GM12878 (cell line): ENCODE measurements around the gene DNAJC7. TPM values are rescaled to one million over a fixed set of nuclear protein-coding genes. Genes with fewer than 3 reads are reported as not detected.
A peak's percentile ranks its signal among the peaks of the same experiment; 100 is the strongest.

Experiments used
- BRCA1 ChIP-seq: IDR thresholded peaks from 2 replicates; pipeline ENCODE4 v1.6.1; 2011; ENCODE audit warnings: low read depth, low read length, improper control_type of control experiment
- CBX5 ChIP-seq: sonication (generic); IDR thresholded peaks from 2 replicates; pipeline ENCODE4 v1.6.1; 2016; ENCODE audit warnings: low read depth, moderate library complexity, mild to moderate bottlenecking, inconsistent platforms
- CEBPB ChIP-seq, 2 experiments: fragments of 150-350 bp in 1 of 2; IDR thresholded peaks; 2 replicates each; pipeline ENCODE4 v1.6.1; 2012 to 2014; ENCODE audit warnings: low read depth in 2 of 2, low read length in 2 of 2, borderline replicate concordance in 1 of 2, inconsistent platforms in 1 of 2
- EED ChIP-seq: sonication (generic); IDR thresholded peaks from 2 replicates; pipeline ENCODE4 v1.6.1; 2016; ENCODE audit warnings: antibody characterized with exemption, low read depth
- ELK1 ChIP-seq: IDR thresholded peaks from 2 replicates; pipeline ENCODE4 v1.6.1; 2012; ENCODE audit warnings: low read depth, low read length, improper control_type of control experiment
- EP300 ChIP-seq, 2 experiments: fragments of 150-350 bp in 1 of 2; IDR thresholded peaks; 2 replicates each; pipeline ENCODE4 v1.6.1; 2011 to 2012; ENCODE audit warnings: low read depth in 2 of 2, low read length in 2 of 2, borderline replicate concordance in 1 of 2, improper control_type of control experiment in 1 of 2, inconsistent platforms in 1 of 2; ENCODE audit not compliant: control insufficient read depth in 1 of 2
- HDAC2 ChIP-seq: fragments of 200-600 bp; sonication (generic); IDR thresholded peaks from 2 replicates; pipeline ENCODE4 v1.6.1; 2017
- NBN ChIP-seq: fragments of 450-650 bp; IDR thresholded peaks from 2 replicates; pipeline ENCODE4 v1.6.1; 2016
- NR2F1 ChIP-seq: fragments of 450-650 bp; conservative IDR thresholded peaks from 2 replicates; pipeline ENCODE4 v1.6.1; 2017; ENCODE audit warnings: mild to moderate bottlenecking
- RUNX3 ChIP-seq: IDR thresholded peaks from 2 replicates; pipeline ENCODE4 v1.6.1; 2012; ENCODE audit warnings: low read length, inconsistent platforms
- SPI1 ChIP-seq: IDR thresholded peaks from 2 replicates; pipeline ENCODE4 v1.6.1; 2011; ENCODE audit warnings: low read depth, mild to moderate bottlenecking, low read length, moderate library complexity, borderline replicate concordance; ENCODE audit not compliant: insufficient read depth
- ZBTB33 ChIP-seq: fragments of 450-650 bp; IDR thresholded peaks from 2 replicates; pipeline ENCODE4 v1.6.1; 2017; ENCODE audit warnings: mild to moderate bottlenecking
- ZNF592 ChIP-seq: fragments of 450-650 bp; IDR thresholded peaks from 2 replicates; pipeline ENCODE4 v1.6.1; 2017; ENCODE audit warnings: mild to moderate bottlenecking, moderate library complexity
- polyA plus RNA-seq, 11 experiments: library from polyadenylated mRNA; depleted of rRNA in 4 of 11; unstranded in 6 of 11; stranded (reverse) in 5 of 11; fragments of >200 nt; fragmentation: Nextera tagmentation in 4 of 11; fragmentation: Illumina TruSeq in 1 of 11; extraction: Ambion mirVana in 4 of 11; extraction: Trizol in 1 of 11; gene quantifications; 1 replicate in 1 of 11; 2 replicates in 10 of 11; pipeline versions ENCODE4 v1.2.1 to v1.2.3, GENCODE V29; 2011 to 2016; ENCODE audit warnings: inconsistent platforms in 2 of 11, missing spikeins in 2 of 11, low read depth in 1 of 11
- total RNA-seq, 4 experiments: library from RNA; depleted of rRNA in 3 of 4; stranded (reverse); fragments of >200 nt in 3 of 4; fragmentation: Illumina TruSeq in 1 of 4; extraction: Trizol in 1 of 4; gene quantifications; 2 replicates each; pipeline versions ENCODE4 v1.2.1 to v1.2.3, GENCODE V29; 2013 to 2021
- TF ChIP-seq, protein P1 (sequence below): fragments of 450-650 bp; formaldehyde crosslinking; IDR thresholded peaks from 2 replicates; pipeline ENCODE4 v1.5.0; 2022; ENCODE audit warnings: mild to moderate bottlenecking, missing genetic modification characterization
- TF ChIP-seq, protein P2 (sequence below): fragments of 450-650 bp; conservative IDR thresholded peaks from 2 replicates; pipeline ENCODE4 v1.6.1; 2017; ENCODE audit warnings: mild to moderate bottlenecking, moderate library complexity

DNAJC7 gene
- total and polyA plus RNA-seq, 10 of the 15 experiments (the other 5 are each of a cell fraction or from before 2014, with no cell fraction given): 60.1 to 173 (median 94.9) TPM

- TF ChIP-seq ZNF592 (no peak), HDAC2 (no peak), ZBTB33 (no peak), RUNX3 (peak; percentile 79), SPI1 (0 out of 2 replicates have a peak, but pooled peaks have one; percentile 21), NR2F1 (0 out of 2 replicates have a peak, but pooled peaks have one; percentile 7), EP300 (IDR thresholded peaks at IDR 0.05; ENCODE audit: borderline replicate concordance in 1 of 2, control insufficient read depth in 1 of 2, low read depth in 2 of 2, low read length in 2 of 2) (no peak), CBX5 (no peak; the same call in 1 of the 2 replicates), EED (peak; percentile 35; the same call in 1 of the 2 replicates), NBN (peak; percentile 79; the same call in 1 of the 2 replicates), BRCA1 (no peak), CEBPB (IDR thresholded peaks at IDR 0.05; ENCODE audit: borderline replicate concordance in 1 of 2, low read depth in 2 of 2, low read length in 2 of 2) (no peak), ELK1 (peak; percentile 85)
- TF ChIP-seq, protein P1, sequence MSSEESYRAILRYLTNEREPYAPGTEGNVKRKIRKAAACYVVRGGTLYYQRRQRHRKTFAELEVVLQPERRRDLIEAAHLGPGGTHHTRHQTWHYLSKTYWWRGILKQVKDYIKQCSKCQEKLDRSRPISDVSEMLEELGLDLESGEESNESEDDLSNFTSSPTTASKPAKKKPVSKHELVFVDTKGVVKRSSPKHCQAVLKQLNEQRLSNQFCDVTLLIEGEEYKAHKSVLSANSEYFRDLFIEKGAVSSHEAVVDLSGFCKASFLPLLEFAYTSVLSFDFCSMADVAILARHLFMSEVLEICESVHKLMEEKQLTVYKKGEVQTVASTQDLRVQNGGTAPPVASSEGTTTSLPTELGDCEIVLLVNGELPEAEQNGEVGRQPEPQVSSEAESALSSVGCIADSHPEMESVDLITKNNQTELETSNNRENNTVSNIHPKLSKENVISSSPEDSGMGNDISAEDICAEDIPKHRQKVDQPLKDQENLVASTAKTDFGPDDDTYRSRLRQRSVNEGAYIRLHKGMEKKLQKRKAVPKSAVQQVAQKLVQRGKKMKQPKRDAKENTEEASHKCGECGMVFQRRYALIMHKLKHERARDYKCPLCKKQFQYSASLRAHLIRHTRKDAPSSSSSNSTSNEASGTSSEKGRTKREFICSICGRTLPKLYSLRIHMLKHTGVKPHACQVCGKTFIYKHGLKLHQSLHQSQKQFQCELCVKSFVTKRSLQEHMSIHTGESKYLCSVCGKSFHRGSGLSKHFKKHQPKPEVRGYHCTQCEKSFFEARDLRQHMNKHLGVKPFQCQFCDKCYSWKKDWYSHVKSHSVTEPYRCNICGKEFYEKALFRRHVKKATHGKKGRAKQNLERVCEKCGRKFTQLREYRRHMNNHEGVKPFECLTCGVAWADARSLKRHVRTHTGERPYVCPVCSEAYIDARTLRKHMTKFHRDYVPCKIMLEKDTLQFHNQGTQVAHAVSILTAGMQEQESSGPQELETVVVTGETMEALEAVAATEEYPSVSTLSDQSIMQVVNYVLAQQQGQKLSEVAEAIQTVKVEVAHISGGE: peak; percentile 71
- TF ChIP-seq, protein P2, sequence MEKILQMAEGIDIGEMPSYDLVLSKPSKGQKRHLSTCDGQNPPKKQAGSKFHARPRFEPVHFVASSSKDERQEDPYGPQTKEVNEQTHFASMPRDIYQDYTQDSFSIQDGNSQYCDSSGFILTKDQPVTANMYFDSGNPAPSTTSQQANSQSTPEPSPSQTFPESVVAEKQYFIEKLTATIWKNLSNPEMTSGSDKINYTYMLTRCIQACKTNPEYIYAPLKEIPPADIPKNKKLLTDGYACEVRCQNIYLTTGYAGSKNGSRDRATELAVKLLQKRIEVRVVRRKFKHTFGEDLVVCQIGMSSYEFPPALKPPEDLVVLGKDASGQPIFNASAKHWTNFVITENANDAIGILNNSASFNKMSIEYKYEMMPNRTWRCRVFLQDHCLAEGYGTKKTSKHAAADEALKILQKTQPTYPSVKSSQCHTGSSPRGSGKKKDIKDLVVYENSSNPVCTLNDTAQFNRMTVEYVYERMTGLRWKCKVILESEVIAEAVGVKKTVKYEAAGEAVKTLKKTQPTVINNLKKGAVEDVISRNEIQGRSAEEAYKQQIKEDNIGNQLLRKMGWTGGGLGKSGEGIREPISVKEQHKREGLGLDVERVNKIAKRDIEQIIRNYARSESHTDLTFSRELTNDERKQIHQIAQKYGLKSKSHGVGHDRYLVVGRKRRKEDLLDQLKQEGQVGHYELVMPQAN: no peak; the same call in 1 of the 2 replicates
Observed at GRCh38 chr17:42016941-42017865, at the start of gene DNAJC7 (continued).
